SH-SY5Y (cell line): ENCODE measurements around the gene APOBEC2.

ENCODE experiments used
- GATA2 ChIP-seq: IDR thresholded peaks from 2 replicates; pipeline ENCODE4 v1.6.1; 2011; ENCODE audit warnings: mild to moderate bottlenecking, low read depth, low read length
- GATA3 ChIP-seq: IDR thresholded peaks from 2 replicates; pipeline ENCODE4 v1.6.1; 2011; ENCODE audit warnings: low read depth, mild to moderate bottlenecking, low read length, moderate library complexity

Gene APOBEC2

DNA sequence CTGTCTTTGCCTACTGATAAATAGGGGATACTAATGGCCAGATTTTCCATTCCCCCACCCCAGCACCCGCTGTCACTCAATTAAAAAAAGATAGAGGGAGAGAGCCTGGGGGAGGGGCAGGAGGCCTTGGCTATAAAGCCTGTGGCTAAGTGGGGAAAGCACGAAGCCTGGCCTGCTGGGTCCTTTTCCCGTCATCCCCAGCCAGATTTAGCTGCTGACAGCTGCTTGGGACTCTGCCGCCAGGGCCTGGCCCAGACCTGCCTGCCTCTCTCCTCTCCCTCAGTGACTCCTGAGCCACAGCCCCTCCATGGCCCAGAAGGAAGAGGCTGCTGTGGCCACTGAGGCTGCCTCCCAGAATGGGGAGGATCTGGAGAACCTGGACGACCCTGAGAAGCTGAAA is at the start of gene APOBEC2:
Gene APOBEC2, plus strand, starts transcription at position 162 of the 400 bp plus-strand sequence. Its CDS starts 146 bp downstream, at position 308.
- no peak for TF ChIP-seq GATA3
- no peak for TF ChIP-seq GATA2

- TF ChIP-seq GATA3 (no peak), GATA2 (no peak)
These were observed 45.0 kb upstream of the APOBEC2 start for GRCh38 chr6:41008011-41008410.

GRCh38 chr6:41009669-41010068 is 43.3 kb upstream of the APOBEC2 start:
- TF ChIP-seq GATA2: no peak
- no peak for TF ChIP-seq GATA3

GRCh38 chr6:41011673-41012072 is 41.3 kb upstream of the APOBEC2 start:
- TF ChIP-seq GATA2 (no peak), GATA3 (no peak)

- TF ChIP-seq GATA2 (no peak), GATA3 (no peak)
These were observed 39.4 kb upstream of the APOBEC2 start for GRCh38 chr6:41013466-41014153.

DNA sequence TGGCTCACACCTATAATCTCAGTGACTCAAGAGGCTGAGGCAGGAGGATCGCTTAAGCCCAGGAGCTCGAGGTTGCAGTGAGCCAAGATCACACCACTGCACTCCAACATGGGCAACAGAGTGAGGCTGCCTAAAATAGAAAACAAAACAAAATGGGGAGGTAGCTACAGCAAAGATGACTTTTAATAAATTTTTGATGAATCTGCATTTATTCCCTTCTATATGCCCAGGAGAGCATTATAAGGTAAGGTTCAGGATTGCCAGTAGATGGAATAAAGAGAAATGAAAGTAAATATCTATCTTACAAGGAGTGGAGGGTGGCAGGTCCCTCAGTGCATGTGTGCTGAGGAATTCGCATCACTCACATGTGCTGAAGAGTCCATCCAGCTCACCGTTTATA is 38.2 kb upstream of the APOBEC2 start:
- TF ChIP-seq GATA3 (no peak), GATA2 (no peak)

DNA sequence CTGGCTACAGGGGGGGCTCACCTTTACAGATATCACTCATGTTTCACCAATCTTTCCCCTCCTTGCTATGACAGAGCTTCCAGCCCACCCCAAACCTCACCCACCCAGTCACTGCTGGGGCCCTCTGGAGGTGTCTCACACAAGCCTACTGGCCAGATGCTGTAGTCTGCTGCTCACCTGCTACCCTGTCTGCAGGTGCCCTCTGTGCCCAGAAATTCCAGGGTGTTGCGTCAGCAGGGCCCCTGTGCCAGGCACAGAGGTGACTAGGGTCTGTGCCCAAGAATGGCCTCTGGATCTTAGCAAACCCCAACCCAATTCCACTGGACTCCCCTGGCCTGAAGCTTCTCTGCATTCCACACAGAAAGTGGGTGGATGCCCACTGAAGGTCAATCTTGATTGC is 35.3 kb upstream of the APOBEC2 start:
- TF ChIP-seq GATA3 (no peak), GATA2 (no peak)

DNA sequence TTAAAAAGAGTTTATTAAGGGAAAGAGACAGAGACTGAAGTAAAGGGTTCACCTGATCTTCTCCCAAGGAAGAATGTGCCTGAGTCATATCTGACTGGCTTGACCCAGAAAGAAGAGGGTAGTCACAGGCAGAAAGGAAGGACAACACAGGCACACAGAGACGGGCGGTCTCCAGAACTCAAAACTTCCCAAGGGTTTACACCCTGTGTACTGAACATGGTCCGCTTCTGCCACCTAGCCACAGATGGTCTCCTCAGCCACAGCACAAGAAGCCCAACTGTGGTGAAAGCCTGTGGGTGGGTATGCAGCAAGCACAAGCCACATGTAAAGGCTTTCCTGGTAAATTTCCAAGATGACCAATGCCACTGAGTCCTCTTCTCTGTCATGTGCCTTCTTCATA is 31.2 kb upstream of the APOBEC2 start:
- TF ChIP-seq GATA3: no peak
- TF ChIP-seq GATA2: no peak

DNA sequence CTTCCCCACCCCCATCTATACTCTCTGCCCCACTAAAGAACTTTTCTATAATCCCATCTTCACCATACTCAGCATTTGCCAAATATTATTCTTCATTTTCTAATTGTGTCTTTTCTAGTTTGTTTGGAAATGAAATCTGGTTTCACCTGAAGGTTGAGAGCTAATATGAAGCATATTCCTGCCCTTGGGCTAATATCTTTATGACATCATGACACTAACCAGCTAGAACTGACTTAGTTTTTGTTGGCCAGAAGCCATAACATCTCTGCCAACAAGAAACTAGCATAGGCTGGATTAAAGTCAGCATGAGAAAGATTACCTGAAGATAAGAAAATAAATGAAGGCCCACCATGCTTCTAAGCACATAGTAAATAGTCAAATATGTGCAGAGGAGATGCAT is 30.7 kb upstream of the APOBEC2 start:
- TF ChIP-seq GATA3 (peak; percentile 80), GATA2 (peak; percentile 81; the same call in 1 of the 2 replicates)

DNA sequence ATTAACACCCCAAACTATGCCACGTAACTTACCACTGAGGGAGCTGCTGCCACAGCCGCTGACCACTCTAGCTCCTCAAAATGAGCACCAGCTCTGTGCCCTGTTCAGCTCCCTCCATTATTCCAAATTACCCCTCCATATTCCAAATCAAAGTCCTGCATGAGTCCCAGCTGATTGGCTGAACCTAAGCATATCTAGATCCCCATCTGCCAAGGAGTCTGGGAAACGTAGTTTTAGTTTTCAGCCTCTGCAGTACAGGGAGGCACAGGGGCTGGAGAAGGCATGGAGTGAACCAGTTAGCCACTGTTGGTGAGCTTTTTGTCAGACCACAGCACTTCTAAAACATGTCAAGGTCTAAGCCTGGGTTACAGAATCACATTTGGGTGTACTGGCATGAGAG is 29.9 kb upstream of the APOBEC2 start:
- TF ChIP-seq GATA2: peak; percentile 89
- TF ChIP-seq GATA3: peak; percentile 83

DNA sequence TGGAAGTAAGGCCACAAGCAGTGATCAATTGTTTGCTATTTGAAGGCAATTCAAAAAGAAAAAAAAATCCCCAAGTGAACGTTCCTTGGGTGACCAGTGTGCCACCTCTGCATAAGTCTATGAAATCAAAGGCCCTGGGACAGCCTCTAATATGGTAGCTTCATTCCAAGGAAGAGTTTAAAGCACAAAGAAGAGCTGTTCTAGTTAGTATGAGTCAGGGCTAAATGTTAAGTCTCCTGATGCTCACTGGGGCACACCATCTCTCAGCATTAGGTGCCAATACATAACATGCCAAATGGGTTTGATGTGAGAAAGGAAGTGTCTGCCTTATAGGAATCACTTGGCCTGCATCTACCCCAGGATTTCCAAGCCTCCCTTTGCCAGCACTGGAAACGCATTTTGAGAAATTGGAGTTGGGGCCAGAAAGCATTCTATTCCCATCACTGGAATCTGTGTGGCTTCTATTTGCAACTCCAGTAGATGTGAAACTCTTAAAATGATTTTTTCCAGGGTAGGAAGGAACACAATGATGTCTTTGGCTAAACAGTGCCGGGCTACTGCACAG is 27.0 kb upstream of the APOBEC2 start:
- TF ChIP-seq GATA2 (no peak), GATA3 (no peak)

DNA sequence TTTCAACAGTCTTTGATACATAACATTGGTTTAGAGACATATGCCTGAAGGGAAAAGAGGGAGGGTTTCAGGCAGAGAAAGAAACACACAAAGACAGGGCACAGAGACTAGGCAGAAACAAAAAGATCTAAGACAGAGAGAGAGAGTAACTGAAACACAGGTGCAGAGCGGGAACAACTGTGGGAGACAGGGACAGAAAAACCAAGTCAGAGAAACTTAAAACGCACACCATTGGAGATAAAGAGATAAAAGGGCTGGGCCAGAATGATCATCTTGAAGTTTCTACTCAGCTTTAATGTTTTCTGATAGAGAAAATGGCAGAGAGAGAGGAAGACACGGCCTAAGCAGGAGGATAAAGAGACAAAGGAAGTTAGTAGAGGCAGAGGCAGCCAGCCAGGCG is 25.8 kb upstream of the APOBEC2 start:
- TF ChIP-seq GATA3 (no peak), GATA2 (no peak)

DNA sequence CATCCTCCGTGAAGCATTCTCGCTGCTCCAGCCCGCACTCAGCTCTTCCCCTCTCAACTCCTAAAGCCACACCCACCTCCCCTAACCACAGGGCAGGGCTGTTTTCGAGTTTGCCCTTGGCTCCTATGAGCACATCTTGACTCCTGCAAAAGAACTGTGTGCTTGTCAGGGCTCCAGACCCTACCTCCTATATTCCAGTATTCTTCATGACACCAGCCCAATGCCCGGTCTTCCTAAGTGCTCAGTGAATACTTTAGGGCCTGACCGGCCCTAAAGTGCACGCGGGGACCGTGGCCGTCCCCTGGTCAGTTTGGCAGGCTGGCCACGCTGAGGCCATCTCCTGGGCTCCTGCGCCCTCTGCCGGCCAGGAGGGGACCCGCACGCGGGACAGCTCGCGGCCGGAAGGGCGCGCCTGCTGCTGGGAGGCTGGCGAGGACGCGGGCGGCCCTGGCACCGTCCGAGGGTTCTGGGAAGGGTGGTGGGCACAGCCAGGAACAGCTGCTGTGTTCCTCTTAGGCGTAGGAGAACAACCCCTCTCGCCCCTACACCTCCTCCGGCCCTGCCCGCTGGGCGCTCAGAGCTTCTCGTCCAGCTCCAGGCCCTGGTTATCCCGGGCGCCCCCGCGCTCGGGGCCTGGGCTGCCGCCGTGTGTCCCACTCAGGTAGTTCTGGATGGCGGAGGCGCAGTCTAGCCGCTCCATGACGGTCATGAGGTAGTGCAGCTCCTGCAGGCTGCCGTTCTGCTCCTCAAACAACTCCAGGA is 25.0 kb upstream of the APOBEC2 start:
- TF ChIP-seq GATA2 (no peak), GATA3 (no peak)

DNA sequence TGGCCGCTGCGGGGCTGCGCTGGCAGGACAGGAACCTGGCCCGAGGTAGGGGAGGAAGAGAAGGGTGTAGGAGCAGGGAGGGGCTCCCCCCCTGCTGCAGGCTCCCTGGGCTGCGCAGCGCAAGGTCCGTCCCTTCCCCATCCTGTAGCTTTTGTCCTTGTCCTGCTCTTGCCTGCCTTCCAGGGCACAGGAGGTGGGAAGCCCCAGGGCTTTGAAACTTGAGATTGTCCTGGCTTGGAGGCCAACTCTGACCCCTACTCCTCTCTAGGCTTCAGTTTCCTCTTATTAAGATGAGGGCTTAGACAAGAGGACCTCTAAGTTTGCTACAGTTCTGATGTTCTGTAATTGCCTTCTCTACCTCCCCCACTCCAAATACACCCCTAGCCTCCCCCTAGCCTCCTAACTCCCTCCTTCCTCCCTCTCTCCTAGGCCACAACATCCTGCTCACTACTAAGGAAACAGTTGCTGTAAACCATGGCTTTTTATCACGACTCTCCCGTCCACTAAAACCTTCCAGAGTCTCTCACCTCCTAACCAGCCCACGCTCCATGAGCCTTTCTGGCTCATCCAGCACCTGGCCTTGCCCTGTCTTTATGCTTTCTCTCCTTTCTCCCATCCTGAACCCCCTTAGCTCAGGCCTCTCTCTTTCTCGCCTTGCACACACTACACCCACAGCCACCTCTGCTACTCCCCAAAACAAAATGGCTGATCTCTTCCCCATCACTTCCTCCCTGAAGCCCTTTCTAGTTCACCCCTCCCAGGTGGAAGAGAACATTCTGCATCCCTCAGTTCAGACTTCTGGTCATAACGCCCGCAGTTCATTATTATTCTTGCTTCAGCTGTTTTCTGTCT is 24.2 kb upstream of the APOBEC2 start:
- TF ChIP-seq GATA3: no peak
- TF ChIP-seq GATA2: no peak
